GM12874 (cell line): ENCODE data around the gene CPNE6.

ENCODE experiments used
- CTCF ChIP-seq: IDR thresholded peaks from 2 replicates; pipeline ENCODE4 v1.5.1; 2011; ENCODE audit warnings: low read depth, mild to moderate bottlenecking, control low read depth, low read length, moderate library complexity; ENCODE audit not compliant: insufficient read depth

The CPNE6 gene

DNA sequence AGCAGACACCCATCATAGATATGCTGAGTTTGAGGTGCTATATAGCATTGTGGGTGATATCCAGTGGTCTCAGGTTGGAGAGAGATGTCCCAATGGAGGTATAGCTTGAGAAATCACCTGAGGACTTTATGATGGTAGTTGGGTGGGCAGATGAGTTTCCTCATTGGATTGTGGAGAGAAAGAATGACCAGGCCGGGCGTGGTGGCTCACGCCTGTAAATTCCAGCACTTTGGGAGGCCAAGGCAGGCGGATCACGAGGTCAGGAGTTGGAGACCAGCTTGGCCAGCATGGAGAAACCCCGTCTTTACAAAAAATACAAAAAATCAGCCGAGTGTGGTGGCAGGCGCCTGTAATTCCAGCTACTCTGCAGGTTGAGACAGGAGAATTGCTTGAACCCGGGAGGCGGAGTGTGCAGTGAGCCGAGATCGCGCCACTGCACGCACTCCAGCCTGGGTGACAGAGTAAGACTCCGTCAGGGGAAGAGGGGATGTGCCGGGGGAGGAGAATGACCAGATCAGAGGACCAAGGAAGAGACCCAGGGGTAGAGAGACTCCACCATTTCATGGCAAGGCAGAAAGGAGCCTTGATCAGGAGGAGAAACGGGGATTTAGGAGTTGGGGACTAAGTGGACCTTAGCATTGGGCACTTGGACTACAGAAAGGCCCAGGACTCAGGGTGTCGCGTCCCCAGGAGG is 22.0 kb downstream of the CPNE6 start:
- no peak for TF ChIP-seq CTCF

DNA sequence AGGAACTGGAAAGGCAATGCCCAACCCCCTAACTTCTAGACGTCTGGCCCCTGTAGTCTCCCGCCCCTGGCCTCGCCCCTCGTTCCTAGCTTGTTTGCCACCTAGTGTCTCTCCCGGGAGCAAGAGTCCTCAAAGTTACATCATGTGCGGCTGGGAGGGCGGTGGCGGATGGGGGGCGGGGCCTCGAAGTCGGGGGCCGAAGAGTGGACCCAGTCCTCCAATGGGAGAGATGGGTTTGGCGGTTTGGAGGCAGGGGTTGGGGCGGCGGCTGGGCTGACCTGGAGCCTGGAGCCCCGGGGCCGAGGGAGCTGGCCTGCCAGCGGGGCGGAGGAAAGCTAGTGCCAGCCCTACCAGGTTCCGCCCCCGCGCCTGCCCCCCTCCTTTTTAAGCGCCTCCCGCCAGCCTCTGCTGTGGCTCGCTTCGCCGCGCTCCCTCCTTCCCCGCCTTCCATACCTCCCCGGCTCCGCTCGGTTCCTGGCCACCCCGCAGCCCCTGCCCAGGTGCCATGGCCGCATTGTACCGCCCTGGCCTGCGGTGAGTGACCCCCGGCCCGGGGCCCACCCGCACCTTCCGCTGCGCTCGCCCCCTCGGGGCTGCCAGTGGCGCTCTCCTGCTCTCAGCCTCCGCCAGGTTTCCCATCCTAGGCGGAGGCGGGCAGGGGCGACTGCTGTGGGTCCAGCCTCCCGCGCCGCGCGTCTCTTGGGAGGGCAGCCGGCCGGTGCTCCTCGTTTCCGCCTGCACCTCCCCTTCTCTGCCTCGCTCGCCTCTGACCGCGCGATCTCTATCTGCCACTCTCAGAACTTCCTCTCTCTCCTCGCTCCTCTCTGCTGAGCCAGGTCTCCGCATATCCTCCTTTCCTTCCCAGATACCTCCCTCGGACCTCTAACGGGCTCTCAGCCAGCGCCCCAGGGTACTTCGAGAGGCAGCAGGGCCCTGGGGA is 22.8 kb downstream of the CPNE6 start, which contains the start of gene PCK2:
Gene PCK2, plus strand, starts transcription at position 411 of the 940 bp plus-strand sequence. Its CDS starts 95 bp downstream, at position 506.
- no peak for TF ChIP-seq CTCF

GRCh38 chr14:24094841-24095270 is 23.5 kb downstream of the CPNE6 start:
- TF ChIP-seq CTCF = no peak

- no peak for TF ChIP-seq CTCF
Observed at GRCh38 chr14:24095271-24096068, 24.1 kb downstream of the CPNE6 start.

GRCh38 chr14:24096545-24097181 is 25.3 kb downstream of the CPNE6 start:
- TF ChIP-seq CTCF = no peak

GRCh38 chr14:24098229-24098926 is 27.0 kb downstream of the CPNE6 start:
- no peak for TF ChIP-seq CTCF
